Activated T-cell treated with anti-CD3 and anti-CD28 coated beads, Interleukin-2, amount 50 U/mL, for 72 hours (primary cell): ENCODE measurements around the gene SCFD2. TPM values are rescaled to one million over a fixed set of nuclear protein-coding genes. Genes with fewer than 3 reads are reported as not detected.
A peak's percentile ranks its signal among the peaks of the same experiment; 100 is the strongest.
"Not testable (repeated sequence)": the region's sequence is repeated elsewhere in the genome, so short reads cannot be mapped to it uniquely, and the experiment has no call there.

Experiments used
- ATAC-seq, 2 donors: fragments of 150-1000 bp; cut with Tn5 transposase; replicated peaks in 1 of 2; 2 replicates each; pipeline ENCODE4 v1.10.0; 2021; ENCODE audit warnings: moderate library complexity in 2 of 2, mild to moderate bottlenecking in 1 of 2
- DNase-seq, 2 donors: peaks; one replicate each; pipeline ENCODE4 v3.0.0; 2021 to 2022; ENCODE audit warnings: mixed read lengths in 1 of 2
- H3K27ac Mint-ChIP-seq: one replicate; pipeline ENCODE4 v1.8.0; 2022; ENCODE audit warnings: mild to moderate bottlenecking, moderate library complexity, mixed read lengths
- H3K27me3 Mint-ChIP-seq: one replicate; pipeline ENCODE4 v1.8.0; 2022; ENCODE audit warnings: low read depth, mixed read lengths
- H3K36me3 Mint-ChIP-seq, 2 donors: one replicate each; pipeline ENCODE4 v1.8.0; 2022; ENCODE audit warnings: mixed read lengths in 2 of 2, mild to moderate bottlenecking in 1 of 2; ENCODE audit not compliant: insufficient read depth in 2 of 2
- H3K4me1 Mint-ChIP-seq: one replicate; pipeline ENCODE4 v1.8.0; 2022; ENCODE audit warnings: low read depth, mixed read lengths
- H3K4me3 Mint-ChIP-seq, 2 donors: one replicate each; pipeline ENCODE4 v1.8.0; 2022; ENCODE audit warnings: mild to moderate bottlenecking in 2 of 2, mixed read lengths in 2 of 2, moderate library complexity in 2 of 2
- H3K9me3 Mint-ChIP-seq, 2 donors: one replicate each; pipeline ENCODE4 v1.8.0; 2022; ENCODE audit warnings: mixed read lengths in 2 of 2
- total RNA-seq, 2 donors: library from RNA; stranded (reverse); gene quantifications; one replicate each; pipeline ENCODE4 v1.2.3, GENCODE V29; 2022

The SCFD2 gene
- total RNA-seq, 2 donors from 2014 or later = 15.5 to 17.6 TPM

DNA sequence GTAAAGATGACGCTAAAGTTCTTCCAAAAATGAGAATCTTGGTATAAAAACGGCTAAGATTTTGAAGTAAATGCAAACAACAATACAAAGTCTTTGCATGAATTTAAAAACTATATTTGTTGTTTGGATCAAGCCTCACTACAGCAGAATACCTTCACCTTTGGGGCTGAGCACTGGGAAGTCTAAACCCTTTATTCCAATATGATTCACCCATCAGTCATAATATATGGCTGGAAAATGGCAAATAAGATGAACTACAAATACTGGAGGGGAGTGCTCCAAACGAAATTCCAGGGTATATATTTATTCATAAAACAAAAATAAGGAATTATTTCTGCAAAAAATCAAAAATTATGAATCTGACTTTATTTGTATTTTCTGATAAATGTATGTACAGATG is 138.4 kb downstream of the SCFD2 start:
- DNase-seq (no peak), ATAC-seq (no peak)
- H3K27me3 Mint-ChIP-seq = no peaks in the 10 kb centered on the region
- H3K27ac Mint-ChIP-seq = no peak overlapping the region
- no peaks in the 10 kb centered on the region for H3K4me1 Mint-ChIP-seq
- H3K36me3 Mint-ChIP-seq = peaks cover 0 to 4% of the 10 kb centered on the region in 2 donors
- H3K4me3 Mint-ChIP-seq = no peak overlapping the region
- H3K9me3 Mint-ChIP-seq = no peaks in the 10 kb centered on the region

DNA sequence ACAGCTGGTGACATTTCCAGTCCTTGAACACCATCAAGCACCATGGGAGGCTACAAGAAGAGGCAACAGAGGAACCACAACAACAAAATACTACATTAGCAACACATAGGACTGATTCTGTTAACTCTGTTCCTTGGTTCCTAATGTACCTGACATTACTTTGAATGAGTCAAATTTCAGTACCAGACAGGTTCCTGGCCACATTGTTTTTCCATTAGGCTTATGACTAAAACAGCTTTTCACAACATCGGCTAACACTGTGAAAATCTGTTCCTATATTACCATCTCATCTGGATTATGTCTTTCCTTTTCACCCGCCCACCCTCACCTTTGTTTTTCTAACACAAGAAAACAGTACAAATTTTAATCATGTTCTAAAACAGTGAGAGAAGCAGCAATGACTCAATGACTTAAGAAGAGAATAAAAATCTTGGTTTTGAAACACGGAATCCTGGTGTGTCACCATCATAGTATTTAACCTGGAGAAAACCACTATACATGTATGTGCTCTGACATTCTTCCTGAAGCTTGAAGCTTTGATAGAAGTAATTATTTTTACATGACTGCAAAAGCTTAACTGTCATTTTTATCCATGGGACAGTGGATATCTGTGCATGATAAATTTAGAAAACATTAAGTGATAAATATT is 143.9 kb downstream of the SCFD2 start:
- Mint-ChIP-seq H3K9me3 (peaks cover 7 to 10% of the 10 kb centered on the region in 2 donors), H3K27me3 (no peaks in the 10 kb centered on the region), H3K27ac (no peak overlapping the region), H3K36me3 (peaks cover 4 to 13% of the 10 kb centered on the region in 2 donors), H3K4me3 (no peak overlapping the region), H3K4me1 (no peaks in the 10 kb centered on the region)
- no peak for DNase-seq
- ATAC-seq = peak; percentile 7 to 57

DNA sequence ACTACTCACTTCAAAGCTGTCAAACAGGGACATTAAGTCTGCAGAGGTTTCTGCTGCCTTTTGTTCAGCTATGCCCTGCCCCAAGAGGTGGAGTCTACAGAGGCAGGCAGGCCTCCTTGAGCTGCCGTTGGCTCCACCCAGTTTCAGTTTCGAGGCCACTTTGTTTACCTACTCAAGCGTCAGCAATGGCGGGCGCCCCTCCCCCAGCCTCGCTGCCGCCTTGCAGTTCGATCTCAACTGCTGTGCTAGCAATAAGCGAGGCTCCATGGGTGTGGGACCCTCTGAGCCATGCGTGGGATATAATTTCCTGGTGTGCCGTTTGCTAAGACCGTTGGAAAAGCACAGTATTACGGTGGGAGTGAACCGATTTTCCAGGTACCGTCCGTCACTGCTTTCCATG is 146.7 kb downstream of the SCFD2 start:
- not testable (repeated sequence) for ATAC-seq, H3K4me3 Mint-ChIP-seq, H3K27ac Mint-ChIP-seq, H3K27me3 Mint-ChIP-seq, DNase-seq, H3K4me1 Mint-ChIP-seq
- peaks cover 4 to 14% of the 10 kb centered on the region in 2 donors for H3K36me3 Mint-ChIP-seq
- peaks cover 9 to 10% of the 10 kb centered on the region in 2 donors for H3K9me3 Mint-ChIP-seq

DNA sequence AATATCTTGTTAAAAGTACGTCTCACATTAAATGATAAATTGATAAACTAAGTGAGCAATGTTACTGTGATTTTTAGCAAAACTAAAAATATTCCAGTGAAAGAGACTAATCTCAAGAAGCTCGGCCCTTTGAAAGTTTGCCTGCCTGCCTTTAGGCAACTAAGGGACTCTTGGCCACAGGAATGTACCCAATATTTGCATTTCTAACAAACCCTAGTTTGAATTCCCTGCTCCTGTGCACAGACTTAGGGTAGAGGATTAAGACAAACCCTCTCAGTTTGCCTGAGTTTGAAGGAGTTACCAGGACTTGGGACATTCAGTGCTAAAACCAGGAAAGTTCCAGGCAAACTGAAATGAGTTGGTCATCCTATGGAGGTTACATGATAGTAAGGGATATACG is 157.1 kb downstream of the SCFD2 start:
- peaks cover 3 to 6% of the 10 kb centered on the region in 2 donors for H3K36me3 Mint-ChIP-seq
- H3K9me3 Mint-ChIP-seq = peaks cover 0 to 2% of the 10 kb centered on the region in 2 donors
- H3K27me3 Mint-ChIP-seq = no peaks in the 10 kb centered on the region
- H3K4me1 Mint-ChIP-seq = no peaks in the 10 kb centered on the region
- DNase-seq = no peak
- ATAC-seq = no peak
- no peak overlapping the region for H3K27ac Mint-ChIP-seq
- no peak overlapping the region for H3K4me3 Mint-ChIP-seq

DNA sequence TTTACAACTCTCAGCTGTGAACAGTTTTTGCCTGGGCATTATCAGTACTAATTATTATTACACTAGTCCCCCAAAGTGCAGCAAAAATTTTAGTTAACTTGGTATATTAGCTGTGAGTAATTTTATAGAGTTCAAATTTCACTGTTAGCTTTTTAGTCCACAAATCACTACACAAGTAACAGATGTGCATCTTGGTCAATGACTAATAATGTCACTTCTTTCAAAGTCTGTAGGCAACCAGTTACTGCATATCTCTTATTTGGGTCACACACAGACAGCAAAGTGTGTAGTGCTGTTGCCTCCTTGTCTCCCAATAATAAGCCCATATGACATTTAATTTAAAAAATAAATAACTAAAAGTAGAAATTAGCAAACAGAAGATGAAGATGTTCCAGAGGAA is 159.9 kb downstream of the SCFD2 start:
- Mint-ChIP-seq H3K27me3 (no peaks in the 10 kb centered on the region), H3K4me1 (no peaks in the 10 kb centered on the region), H3K27ac (no peak overlapping the region), H3K36me3 (peaks cover 0 to 5% of the 10 kb centered on the region in 2 donors), H3K4me3 (no peak overlapping the region), H3K9me3 (no peaks in the 10 kb centered on the region)
- ATAC-seq = no peak
- no peak for DNase-seq

DNA sequence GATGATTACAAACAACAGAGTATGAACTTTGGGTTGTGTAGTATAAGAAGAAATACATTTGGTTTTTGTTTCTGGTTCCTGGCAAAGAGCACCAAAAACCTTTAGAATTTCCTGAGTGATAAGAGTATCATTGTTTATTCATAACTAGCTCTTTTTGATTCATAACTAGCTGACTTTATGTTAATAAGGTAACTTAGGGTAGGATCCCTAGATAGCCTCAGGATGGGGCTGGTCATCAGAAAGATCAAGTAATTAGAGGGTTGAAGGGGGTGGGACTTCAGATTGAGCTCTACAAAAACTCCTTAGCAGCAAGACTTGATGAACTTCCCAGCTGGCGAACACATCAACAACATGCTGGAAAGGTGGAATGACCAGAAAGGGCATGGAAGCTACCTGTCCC is 166.5 kb downstream of the SCFD2 start:
- DNase-seq (no peak), ATAC-seq (peak in 1 of 2 donors; percentile 52)
- Mint-ChIP-seq H3K4me1 (no peaks in the 10 kb centered on the region), H3K4me3 (no peak overlapping the region), H3K27ac (no peak overlapping the region), H3K9me3 (no peaks in the 10 kb centered on the region), H3K36me3 (peaks cover 0 to 4% of the 10 kb centered on the region in 2 donors), H3K27me3 (no peaks in the 10 kb centered on the region)

DNA sequence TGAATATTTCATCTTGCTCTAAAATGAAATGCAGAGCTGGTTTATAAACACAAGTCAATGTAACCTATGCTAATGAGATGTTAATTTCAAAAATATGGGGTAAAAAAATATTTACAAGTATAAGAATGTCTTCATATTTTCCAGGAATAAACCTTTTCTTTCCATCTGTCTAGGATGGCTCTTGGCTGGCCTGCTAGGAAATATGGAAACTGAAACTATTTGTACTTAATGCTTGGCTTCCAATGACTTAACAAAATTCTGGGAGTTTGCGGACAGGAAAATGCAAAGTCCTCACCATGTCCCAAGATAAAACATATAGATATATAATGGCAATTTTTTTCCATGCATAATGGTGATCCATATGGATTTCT is 168.1 kb downstream of the SCFD2 start:
- no peak for DNase-seq
- Mint-ChIP-seq H3K9me3 (no peaks in the 10 kb centered on the region), H3K27me3 (no peaks in the 10 kb centered on the region), H3K27ac (no peak overlapping the region), H3K36me3 (no peaks in the 10 kb centered on the region), H3K4me1 (no peaks in the 10 kb centered on the region), H3K4me3 (no peak overlapping the region)
- no peak for ATAC-seq

DNA sequence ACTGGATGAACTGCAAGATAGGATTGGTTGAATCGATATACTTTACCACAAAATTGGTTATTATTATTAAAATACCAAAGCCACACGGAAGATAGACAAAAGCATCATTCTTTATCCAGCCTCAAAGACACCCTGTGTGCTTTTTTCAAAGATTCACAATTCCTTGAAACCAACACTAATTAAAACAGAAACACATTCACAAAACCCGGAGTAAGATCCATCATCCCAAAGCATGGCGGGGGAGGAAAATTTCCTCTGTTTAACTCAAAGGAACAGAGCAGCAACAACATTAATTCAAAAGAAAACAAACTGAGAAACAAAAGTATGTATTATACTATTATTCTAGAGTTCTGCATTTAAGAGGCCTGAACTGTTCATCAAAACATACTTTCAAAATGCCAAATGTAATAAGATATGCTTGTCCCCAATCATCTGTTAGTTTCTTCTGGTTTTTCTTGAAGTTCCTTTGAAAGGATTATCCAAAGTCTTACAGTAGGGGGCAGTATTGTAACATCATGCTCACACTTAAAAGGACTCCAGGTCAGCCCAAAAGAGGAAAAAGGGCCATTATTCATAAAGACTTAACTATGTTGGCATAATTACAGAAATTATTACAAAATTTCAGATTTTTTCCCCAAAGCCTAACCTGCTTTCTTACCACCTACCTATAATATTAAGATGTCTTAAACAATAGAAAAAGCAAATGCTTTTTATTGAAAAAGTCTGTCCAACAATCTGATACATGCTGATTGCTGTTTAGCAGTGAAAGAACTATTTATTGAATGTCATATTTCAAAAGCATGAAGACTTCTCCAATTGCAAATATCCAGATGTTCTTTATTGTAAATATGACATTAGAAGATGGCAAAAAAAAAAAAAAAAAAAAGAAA is 168.7 kb downstream of the SCFD2 start:
- peak; percentile 36 to 47 for ATAC-seq

DNA sequence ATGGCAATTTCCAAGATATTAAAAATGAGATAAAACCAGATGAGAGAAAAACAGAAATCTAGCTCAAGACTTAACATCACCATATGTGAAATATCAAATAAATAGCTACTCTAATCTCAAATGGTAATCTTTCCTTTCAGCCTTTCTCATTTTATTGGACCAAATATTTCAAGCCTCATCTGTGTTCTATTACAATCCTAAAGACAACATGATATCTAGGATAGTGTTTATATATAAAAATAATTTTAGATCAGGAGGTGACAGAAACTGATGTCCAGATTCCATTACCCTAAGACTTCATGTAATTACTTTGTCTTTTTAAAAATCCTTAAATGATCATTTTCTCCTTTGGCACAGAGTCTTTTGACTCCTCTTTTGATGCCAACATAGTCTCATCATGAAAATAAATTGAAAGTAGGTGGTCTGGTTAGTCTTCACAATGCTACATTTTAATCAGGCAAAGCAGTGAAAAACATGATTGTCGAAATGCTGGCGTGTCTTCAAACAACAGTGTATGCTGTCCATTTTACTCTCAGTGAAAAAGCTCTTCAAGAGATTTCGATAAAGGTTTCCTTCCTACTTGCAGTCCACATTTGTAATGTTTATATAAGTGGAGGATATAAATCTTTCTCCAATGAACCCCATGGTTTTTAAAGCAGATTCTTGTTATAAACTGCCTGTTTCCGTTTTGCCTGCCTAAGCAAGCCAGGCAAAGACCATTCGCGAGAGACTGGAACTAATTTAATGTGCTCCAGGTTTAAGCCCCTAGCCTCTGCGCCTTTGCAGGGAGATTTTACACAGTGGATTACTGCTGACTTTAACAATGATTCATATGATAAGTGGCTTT is 169.8 kb downstream of the SCFD2 start:
- no peak overlapping the region for H3K4me3 Mint-ChIP-seq
- no peaks in the 10 kb centered on the region for H3K27me3 Mint-ChIP-seq
- no peak for DNase-seq
- no peak overlapping the region for H3K27ac Mint-ChIP-seq
- H3K4me1 Mint-ChIP-seq = no peaks in the 10 kb centered on the region
- H3K36me3 Mint-ChIP-seq = no peaks in the 10 kb centered on the region
- no peaks in the 10 kb centered on the region for H3K9me3 Mint-ChIP-seq
- ATAC-seq = no peak

More for the DNA sequence above, 168.7 kb downstream of the SCFD2 start:
- Mint-ChIP-seq H3K27ac (no peak overlapping the region), H3K36me3 (no peaks in the 10 kb centered on the region), H3K4me1 (no peaks in the 10 kb centered on the region), H3K4me3 (no peak overlapping the region), H3K9me3 (no peaks in the 10 kb centered on the region), H3K27me3 (no peaks in the 10 kb centered on the region)
- DNase-seq = peak in 1 of 2 donors; percentile 2

DNA sequence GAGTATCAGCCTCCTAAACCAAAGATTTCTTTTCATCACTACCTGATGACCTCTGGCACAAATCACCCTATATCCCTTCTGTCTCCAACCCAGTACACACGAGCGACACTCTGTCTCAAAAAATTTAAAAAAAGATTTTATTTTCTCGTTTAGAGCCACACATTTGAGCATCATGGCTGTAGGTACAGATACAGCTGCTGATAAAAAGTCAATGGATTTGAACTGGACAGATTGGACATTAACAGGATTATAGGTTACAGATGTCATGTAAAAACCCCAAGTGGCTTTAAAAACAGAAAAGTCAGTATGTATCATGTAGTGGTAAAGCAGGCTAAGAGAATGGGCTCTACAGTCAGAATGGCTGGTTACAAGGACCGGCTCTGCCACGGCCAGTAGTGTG is 171.1 kb downstream of the SCFD2 start:
- Mint-ChIP-seq H3K9me3 (no peaks in the 10 kb centered on the region), H3K27me3 (no peaks in the 10 kb centered on the region), H3K4me1 (no peaks in the 10 kb centered on the region), H3K4me3 (no peak overlapping the region), H3K27ac (no peak overlapping the region), H3K36me3 (no peaks in the 10 kb centered on the region)
- no peak for ATAC-seq
- DNase-seq = no peak

DNA sequence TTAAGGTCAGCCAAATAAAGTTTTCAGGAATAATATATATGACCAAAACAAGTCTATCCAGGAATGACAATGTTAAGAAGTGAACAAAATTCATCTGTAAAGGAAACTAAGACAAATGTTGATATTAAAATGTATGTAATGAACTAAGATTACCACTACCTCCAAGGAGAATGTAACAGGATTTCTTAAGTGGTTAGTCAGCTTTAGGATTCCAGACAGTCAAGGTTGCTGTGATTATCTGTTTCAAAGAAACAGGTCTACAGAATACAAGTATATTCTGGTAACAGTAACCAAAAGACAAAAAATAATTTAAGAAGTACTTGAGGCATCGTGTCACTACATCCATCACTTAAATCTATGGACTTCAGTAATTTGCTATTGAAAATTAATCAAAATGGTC is 172.8 kb downstream of the SCFD2 start:
- DNase-seq = no peak
- no peaks in the 10 kb centered on the region for H3K27me3 Mint-ChIP-seq
- H3K4me3 Mint-ChIP-seq = no peak overlapping the region
- H3K4me1 Mint-ChIP-seq = no peaks in the 10 kb centered on the region
- no peaks in the 10 kb centered on the region for H3K9me3 Mint-ChIP-seq
- ATAC-seq = no peak
- H3K27ac Mint-ChIP-seq = no peak overlapping the region
- H3K36me3 Mint-ChIP-seq = no peaks in the 10 kb centered on the region

DNA sequence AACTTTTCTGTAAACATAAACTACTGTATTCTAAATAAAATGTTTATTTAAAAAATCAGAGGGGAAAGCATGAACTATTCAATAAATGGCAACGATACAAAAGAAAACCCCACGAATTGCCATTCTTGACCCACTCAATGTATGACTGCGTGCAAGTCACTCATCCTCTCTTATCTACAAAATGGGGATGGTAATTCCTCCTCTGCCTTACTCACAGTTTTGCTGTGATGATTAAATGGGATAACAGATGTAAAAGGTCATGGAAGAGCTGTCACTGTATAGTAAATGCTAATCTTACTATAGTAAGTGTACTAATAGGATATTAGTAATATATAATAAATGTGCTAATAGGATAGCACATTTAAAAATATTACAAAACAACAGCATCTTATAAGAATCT is 173.4 kb downstream of the SCFD2 start:
- DNase-seq = no peak
- no peaks in the 10 kb centered on the region for H3K4me1 Mint-ChIP-seq
- no peak overlapping the region for H3K4me3 Mint-ChIP-seq
- H3K27ac Mint-ChIP-seq = no peak overlapping the region
- H3K36me3 Mint-ChIP-seq = no peaks in the 10 kb centered on the region
- no peaks in the 10 kb centered on the region for H3K27me3 Mint-ChIP-seq
- no peak for ATAC-seq
- H3K9me3 Mint-ChIP-seq = no peaks in the 10 kb centered on the region

DNA sequence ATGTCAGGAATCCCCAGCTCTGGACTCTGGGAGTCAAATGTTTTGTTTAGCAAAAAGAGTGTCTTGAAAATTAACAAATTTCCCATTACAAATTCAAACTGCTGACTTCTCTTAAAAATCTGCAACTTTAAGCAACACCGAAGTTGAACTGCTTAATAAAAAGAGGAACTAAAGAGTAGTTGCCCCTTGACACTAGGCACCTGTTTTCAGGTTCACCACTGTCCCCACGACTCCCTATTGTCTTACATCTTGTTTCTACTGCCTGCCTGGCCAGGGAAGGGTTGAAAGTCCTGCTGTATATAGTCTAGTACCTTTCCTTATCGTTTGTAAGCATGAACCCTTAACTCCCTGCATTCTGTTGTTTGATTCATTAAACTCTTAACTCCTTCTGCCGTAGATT is 173.9 kb downstream of the SCFD2 start:
- ATAC-seq = no peak
- H3K4me1 Mint-ChIP-seq = no peaks in the 10 kb centered on the region
- no peaks in the 10 kb centered on the region for H3K9me3 Mint-ChIP-seq
- no peaks in the 10 kb centered on the region for H3K36me3 Mint-ChIP-seq
- no peak for DNase-seq
- no peaks in the 10 kb centered on the region for H3K27me3 Mint-ChIP-seq
- H3K4me3 Mint-ChIP-seq = no peak overlapping the region
- H3K27ac Mint-ChIP-seq = no peak overlapping the region
